HG03175 (cell line): ENCODE results near the gene AP4B1.

Experiments used
- ATAC-seq: cut with Tn5 transposase; IDR thresholded peaks from one replicate; pipeline ENCODE4 v1.9.1; 2021; ENCODE audit warnings: mild to moderate bottlenecking, moderate library complexity; ENCODE audit not compliant: unreplicated experiment

Gene AP4B1

DNA sequence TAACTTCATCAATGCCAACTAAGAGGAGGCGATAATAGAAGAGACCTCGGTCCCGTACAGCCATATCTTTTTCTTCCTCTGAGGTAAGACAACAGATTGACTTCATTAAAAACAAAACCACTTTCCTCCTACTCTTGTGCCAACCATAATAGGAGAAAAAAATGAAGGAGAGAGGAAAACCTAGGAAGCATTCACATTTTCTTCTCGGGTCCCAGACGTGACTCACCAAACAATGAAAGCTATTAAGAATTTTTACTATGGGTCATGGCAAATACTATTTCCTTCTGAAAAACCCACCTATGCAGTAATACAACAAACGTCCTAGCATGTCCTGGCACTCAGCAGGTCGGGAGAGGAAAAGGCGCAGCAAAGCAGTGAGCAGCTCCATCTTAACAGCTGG lies 8.6 kb downstream of the AP4B1 start:
- ATAC-seq: no peak

DNA sequence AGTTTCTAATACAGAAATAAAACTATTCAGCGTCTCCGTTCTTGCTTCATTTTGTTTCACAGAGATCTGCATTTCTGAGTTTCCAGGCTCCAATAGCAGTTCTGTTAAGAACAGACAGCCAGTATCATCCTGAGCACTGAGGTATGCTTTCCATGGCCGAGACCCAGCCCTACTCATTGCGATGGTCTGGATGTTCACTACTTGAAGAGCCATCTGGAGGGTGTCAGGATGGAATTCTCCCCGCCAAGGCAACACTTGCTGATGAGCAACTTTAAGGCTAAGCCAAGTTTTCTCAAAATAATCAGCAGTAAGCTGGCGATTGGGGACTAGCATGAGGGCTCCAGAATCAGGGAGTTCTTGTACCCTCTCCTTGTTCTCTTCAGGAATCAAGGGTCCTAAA lies 9.5 kb downstream of the AP4B1 start:
- ATAC-seq: no peak

DNA sequence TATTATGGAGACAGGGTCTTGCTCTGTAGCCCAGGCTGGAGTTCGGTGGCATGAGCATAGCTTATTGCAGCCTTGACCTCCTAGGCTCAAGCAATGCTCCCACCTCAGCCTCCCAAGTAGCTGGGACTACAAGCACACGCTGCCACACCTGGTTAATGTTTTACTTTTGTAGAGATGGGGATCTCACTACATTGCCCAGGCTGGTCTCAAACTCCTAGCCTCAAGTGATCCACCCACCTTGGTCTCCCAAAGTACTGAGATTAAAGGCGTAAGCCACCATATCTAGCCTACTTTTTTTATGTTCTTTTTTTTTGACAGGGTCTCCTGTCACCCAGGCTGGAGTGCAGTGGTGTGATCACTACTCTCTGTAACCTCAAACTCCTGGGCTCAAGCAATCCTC lies 11.3 kb downstream of the AP4B1 start:
- no peak for ATAC-seq

DNA sequence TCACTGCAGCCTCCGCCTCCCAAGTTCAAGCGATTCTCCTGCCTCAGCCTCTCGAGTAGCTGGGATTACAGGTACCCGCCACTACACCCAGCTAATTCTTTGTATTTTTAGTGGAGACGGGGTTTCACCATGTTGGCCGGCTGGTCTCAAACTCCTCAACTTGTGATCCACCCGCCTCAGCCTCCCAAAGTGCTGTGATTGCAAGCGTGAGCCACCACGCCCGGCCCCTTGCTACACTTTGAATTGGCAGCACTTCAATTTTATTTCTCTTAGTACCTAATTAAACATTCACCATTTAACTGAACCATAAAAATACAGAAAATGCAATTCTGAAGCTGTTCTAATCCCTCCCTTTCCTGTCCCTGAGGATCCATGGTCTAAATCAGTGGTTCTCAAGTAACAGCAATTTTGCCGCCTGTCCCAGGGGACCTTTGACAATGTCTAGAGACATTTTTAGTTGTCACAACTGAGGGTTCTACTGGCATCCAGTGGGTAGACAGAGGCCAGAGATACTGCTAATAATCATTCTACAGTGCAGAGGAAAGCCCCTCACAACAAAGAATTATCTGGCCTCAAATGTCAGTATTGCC lies 12.9 kb downstream of the AP4B1 start:
- no peak for ATAC-seq

DNA sequence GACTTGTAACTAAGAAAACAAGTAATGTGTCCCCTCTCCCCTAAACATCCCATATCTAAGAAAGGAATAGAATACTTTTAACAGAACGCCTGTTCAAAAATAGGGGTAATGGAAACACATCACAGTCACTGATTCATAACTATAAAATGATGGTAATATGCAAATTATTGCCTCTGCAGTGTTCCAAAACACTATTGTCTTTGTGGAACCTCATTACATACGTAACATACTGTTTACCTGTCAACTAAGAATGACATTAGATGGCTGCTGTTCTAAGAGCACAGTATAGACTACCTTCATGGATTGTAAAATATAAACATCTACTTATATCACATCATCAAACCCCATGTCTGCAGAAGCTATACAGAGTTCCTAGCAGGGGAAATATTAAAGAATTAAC lies 13.8 kb downstream of the AP4B1 start:
- no peak for ATAC-seq

DNA sequence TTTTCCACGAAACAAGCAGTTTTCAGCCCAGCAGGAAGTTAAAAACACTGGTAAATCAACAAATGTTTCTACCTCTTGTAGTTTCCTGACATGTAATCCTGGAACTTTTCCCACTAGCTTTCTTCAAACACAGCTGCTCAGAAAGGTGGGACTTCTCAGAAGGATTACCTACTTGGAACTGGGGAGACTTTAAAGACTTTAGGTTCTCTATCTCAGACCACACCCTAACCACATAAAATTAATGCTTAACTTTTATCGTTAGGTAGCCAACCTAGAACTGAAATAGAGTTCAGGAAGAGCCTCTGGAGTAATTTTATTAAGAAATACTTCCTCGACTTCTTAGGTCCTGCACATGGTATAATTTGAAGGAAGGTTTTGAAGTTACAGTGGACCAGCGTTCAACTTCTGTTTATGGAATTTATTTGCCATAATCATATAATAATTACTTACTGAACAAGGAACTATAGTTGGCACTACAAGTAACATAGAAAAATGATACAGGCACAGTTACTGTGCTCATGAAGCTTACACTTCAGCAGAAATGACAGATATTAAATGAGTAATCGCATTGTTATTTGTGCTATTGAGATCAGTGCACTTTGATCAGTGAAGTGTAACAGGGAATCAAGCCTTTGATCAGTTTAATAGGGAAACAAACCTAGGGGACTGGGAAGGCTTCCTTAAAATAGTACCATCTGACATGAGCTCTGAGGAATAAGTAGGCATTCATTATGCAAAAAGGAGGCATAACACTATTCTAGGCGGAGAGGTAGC lies 17.0 kb downstream of the AP4B1 start, which contains the start of gene BCL2L15:
Gene BCL2L15 (minus strand): TSS at position 180 of the 774 bp plus-strand sequence. CDS start 206 bp downstream, outside the sequence.
- ATAC-seq: peak; percentile 59

DNA sequence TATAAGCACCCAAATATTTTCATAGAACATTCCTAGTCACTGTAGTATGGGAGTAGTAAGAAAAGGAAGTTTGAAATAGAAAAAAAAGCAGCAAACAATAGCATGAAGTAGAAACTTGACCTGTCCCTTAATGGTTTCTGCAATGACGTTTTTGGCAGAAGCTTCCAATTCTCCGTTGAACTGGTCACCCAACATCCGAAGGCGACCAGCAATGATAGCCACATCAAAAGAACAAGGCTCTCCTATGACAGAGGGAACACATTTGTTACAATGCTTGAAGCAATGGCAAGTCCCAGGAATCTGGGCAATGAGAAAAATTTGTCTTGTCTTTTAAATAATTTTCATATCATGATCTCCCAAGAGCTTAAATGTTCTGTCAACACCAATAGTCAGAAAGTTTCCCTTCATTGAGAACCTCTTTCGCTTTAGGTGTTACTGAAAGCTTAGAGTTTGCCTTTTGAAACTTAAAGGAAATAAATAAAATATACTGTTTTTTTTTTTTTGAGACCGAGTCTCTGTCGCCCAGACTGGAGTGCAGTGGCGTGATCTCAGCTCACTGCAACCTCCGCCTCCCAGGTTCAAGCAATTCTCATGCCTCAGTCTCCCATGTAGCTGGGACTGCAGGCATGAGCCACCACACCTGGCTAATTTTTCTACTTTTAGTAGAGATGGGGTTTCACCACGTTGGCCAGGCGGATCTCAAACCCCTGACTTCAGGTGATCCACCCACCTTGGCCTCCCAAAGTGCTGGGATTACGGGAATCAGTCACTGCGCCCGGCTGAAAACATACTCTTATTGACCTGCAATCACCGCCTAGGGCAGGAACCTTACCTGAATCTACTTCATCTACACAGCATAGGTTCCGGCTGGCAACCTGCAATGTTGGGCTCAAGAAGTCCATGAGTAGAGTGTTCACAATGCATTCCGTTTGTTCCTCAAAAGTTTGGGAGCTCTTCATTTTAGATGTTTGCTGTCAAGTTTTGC lies 17.9 kb downstream of the AP4B1 start:
- no peak for ATAC-seq

DNA sequence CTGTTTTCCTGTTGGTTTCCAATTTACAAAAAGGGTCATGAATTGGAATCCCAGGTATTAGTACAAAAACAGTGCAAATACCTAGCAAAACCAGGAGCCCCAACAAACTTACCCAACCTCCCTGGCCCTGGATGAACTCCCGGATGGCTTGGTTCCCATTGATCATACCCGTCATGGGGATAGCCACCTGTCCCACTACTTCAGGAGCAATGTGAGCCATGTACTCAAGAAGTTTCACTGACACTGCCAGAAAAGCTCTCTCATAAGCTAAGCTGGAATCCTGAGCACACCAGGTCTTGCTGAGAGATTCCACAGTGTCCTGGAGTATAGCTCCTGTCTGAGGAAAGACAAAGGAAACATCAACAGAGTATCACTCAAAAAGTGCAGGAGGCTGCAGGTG lies 22.9 kb downstream of the AP4B1 start:
- no peak for ATAC-seq

DNA sequence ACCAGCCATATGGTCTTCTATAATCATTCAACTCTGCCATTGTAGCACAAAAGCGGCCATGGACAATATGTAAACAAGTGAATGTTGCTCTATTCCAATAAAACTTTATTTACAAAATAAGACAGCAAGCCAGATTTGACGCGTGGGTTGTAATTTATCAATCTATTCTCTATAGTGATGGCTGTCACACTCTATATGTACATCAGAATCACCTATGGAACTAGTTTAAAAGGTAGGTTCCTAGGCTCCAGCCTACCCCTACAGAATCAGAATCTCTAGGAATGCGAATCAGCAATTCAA lies 24.9 kb downstream of the AP4B1 start:
- ATAC-seq: no peak

DNA sequence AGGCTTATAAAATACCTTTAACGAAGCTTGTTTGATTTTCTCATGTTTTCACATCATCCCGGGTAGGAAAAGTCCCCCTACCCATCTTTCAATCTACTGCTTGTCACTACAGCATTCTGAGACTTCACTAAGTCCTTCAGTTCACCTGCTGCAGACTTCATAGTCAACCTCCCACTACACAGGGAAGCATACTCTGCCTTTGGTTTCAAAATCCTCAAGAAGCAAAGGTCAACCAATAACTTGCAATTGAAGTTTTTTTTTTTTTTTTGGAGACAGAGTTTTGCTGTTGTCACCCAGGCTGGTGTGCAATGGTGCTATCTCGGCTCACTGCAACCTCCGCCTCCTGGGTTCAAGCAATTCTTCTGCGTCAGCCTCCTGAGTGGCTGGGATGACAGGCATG lies 28.4 kb downstream of the AP4B1 start:
- ATAC-seq: no peak

DNA sequence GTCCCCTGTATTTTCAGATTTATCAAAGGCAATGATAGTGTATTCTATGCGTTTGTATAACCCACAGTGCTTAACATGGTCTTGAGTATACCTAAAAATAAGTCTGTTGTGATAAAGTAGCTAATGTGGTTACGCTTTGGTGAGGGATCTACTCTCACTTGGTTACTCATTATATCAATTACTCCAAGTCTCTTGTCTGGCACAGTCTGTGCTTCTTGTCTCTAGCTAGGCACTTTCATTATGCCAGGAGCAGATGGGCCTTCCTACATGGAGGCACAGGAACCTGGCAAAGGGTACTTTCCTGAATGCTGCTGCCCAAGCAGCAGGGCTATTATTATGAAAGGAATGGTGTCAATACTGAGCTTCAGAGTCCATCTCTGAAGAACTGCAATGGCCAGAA lies 28.9 kb downstream of the AP4B1 start:
- peak; percentile 56 for ATAC-seq

DNA sequence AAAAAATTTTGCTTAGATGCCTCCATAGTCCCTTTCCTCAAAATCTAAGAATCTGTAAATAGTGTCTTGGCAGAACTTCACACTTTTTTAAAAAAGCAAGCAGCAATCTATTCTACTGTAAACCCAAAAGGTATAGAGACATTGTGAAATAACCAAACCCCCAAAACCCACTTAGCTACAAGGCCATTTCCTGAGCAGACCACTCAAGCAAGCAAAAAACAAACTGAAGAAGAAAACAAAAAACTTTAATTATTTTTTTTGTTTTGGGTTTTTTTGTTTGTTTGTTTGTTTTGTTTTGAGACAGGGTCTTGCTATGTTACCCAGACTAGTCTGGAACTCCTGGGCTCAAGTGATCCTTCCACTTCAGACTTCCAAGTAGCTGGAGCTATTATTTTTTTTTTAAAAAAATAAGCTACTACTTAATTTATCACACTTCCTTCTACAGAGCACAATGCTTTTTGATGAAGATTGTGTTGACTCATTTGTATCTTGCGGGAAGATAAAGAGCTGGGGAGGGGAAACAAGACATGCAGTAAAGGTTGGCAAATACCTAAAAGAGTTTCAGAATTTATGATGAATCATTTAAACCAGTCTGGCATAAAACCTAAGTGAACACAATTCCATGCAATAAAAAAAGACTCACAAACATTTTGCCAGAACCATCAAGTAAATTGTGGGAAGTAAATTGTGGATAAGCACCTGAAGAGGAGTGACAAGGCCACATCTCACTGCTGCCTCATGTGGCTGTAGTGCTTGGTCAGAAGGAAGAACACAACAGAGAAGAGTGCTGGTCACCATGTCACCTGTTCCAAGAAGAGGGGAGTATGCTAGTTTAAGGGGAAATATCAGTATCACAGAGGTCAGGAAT lies 30.4 kb downstream of the AP4B1 start:
- ATAC-seq: no peak

DNA sequence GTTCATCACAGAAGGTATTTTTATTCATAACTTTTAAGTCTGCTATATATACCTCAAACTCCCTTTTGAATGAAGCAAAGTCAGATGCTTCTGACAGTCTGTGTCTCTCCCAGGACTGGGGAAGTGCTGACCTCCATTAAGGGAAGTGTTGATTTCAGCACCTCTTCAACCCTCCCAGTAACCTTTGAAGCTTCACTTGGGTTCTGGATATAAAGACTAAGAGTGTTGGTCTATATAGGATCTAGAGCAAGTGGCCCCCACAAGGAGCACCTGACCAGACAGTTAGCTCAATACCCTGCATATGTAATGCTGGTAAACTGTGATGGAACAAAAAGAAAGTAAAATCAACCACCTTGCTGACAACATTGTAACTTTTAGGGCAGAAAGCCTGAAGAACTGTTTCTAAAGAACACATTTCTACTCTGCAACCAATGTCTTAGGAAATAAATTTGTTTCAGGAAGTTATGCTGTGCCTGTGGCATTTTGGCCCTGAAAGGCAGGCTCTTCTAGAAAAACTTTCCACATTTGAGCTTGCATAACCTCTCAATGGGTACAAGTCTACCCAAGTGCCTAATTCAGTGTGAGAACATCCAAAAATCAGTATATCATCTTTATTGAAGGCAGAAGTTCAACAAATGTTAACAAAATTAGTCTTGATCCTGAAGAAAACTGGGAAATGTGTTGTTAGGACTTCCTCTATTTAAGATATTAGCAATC lies 32.2 kb downstream of the AP4B1 start:
- no peak for ATAC-seq

DNA sequence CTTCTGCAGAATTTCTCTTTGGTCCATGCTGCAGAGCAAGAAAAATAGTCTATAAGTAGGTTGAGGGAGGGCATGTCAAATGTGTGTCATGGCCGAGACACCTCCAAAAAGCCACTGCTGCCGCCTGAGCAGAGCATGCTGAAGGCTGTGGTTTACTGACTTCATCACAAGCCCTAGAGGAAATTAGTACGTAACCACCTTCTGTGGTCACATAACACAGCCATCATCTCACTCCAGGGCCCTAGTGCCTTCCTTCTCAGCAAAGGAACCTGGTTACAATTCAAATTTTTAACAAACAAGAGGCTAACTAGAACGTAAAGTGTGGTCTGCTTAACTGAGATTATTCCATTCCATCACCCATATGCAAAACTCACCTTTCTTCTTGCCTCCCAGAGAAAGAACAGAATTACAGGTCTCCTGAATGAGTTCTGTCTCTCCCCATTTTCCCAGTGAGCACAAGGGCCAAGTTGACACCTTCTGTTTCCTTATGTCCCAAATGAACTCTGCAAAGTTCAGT lies 32.9 kb downstream of the AP4B1 start, which contains the start of gene PTPN22:
Gene PTPN22 (minus strand): TSS at position 116 of the 517 bp plus-strand sequence.
- ATAC-seq: peak; percentile 93

DNA sequence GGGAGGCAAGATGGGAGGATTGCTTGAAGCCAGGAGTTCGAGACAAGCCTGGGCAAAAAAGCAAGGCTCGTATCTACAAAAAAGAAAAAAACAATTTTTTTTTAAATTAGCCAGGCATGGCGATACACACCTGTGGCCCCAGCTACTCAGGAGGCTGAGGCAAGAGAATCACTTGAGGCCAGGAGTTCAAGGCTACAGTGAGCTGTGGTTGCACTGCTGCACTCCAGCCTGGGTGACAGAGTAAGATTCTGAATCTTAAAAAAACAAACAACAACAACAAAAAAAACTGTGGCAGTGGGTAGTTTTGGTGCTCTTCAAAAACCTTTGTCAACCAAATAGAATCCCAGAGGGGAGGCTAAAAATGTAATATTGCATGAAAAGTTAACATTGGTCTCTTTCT lies 33.8 kb downstream of the AP4B1 start:
- ATAC-seq: no peak

DNA sequence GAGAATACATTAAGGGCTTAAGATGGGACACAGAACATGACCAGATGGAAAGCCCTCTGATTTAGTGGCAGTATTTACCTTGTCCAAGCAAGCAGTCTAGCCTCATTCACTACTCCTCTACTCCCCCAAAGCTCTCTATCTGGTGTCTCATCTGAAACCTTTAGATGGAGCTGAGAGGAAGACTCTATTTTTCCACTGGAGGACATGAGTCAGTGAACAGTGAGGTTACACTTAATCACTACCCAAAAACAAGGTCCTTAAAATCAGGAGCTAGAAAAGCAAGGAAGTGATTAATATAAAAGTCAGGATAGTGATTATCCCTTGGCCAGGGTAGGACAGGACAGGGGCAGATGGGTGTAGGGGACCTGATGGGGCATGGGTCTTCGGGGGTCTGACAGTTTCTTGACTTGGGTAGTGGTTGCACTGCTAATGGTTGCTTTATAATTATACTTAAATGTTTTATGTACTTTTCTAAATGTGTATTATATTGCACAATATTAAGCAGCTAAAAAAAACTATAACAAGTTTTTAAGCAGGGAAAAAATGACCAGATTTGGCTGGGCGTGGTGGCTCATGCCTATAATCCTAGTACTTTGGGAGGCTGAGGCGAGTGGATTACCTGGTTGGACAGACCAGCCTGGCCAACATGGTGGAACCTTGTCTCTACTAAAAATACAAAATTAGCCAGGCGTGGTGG lies 36.1 kb downstream of the AP4B1 start:
- no peak for ATAC-seq

DNA sequence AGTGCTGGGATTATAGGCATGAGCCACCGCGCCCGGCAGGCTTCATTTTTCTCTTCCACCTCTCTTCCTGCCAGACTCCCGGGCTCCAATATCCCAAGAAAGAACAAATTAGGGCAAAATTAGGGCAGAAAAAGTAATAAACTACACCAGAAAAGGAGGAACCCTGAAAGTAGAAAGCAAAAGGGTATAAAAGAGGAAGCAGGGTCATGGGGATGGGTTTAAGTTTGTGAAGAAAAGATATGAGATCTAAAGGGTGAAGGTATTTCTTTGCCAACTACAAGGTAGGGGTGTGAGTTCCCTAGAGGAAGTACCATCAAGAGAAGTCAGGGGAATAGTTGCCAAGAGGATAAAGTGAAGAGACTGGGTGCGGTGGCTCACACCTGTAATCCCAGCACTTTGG lies 43.0 kb downstream of the AP4B1 start:
- ATAC-seq: no peak

DNA sequence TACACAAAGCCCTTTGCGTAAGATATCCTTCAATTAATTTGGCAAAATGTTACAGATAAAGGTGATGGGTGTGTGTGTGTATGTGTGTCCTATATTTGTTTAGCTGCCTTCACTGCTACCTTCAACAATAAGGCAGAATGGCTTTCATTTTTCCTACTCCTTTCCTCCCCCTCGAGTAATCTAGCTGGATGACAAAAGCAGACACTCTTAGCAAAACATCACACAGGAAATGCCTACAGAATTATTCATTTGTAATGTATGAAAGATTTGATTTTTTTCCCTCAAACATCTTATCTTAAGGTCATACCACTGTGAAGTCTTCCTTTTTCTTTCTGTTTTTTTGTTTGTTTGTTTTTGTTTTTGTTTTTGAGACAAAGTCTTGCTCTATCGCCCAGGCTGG lies 43.7 kb downstream of the AP4B1 start:
- ATAC-seq: no peak

DNA sequence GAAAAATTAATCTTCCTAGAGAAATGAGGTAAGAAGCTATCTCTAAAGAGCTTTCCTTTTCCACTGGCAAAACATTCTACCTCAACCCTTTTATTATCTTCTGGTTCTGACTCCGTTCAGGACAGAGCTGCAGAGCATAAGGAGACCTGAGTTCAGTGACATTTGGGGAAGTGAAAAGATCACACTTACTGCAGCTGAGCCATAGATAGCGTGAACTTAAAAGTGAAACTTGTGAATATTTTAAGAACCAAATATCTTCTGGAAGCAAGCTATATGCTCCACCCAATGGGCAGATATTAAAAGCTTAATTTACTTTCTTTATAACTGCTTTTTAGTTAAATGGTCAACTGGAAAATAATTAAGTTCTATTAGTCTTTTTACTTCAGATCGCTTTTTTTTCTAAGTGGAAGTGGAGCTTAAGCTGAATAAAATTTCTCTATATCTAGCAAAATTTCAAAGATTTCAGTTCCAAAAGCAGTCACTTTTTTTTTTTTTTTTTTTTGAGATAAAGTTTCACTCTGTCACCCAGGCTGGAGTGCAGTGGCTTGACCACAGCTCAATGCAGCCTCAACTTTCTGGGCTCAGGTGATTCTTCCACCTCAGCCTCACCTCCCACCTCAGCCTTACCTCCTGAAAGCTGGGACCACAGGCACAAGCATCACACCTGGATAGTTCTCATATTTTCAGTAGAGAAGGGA lies 45.0 kb downstream of the AP4B1 start:
- peak; percentile 86 for ATAC-seq
